Stomach (tissue), 4 donors: ENCODE results near the gene CENPP.

Source experiments
- CTCF ChIP-seq, 7 experiments: fragments of 450-650 bp in 4 of 7; fragments of 200-600 bp in 3 of 7; sonication (generic) in 3 of 7; IDR thresholded peaks; one replicate each; pipeline ENCODE4 v1.5.1; 2016 to 2019; ENCODE audit warnings: antibody characterized with exemption in 7 of 7, control low read depth in 2 of 7, mild to moderate bottlenecking in 1 of 7
- EP300 ChIP-seq: sonication (generic); formaldehyde crosslinking; IDR thresholded peaks from one replicate; pipeline ENCODE4 v1.6.1; 2017; ENCODE audit warnings: antibody characterized with exemption
- POLR2A ChIP-seq, 4 donors: fragments of 450-650 bp; IDR thresholded peaks; one replicate each; pipeline ENCODE4 v1.6.1; 2016; ENCODE audit warnings: antibody characterized with exemption in 4 of 4, control low read depth in 2 of 4, mild to moderate bottlenecking in 1 of 4, moderate library complexity in 1 of 4

- TF ChIP-seq CTCF (IDR thresholded peaks at IDR 0.05) (no peak), POLR2A (IDR thresholded peaks at IDR 0.05) (no peak), EP300 (no peak)
Measured at GRCh38 chr9:92440751-92441046, 114.9 kb downstream of the CENPP start.
